T-helper 2 cell treated with Interferon-gamma antibody and Interleukin-4, amounts not matched to agents 100 ng/mL and 5 ng/mL, for 36 hours (primary cell): Measurements from ENCODE around the gene PTPRM. TPM values are rescaled to one million over a fixed set of nuclear protein-coding genes. Genes with fewer than 3 reads are reported as not detected.

Experiments used
- intact Hi-C: fragments of 100-400 bp; cut with micrococcal nuclease; formaldehyde crosslinking; loops from one replicate; pipeline ENCODE4 v1.15.1; 2023
- total RNA-seq: library from RNA; stranded (reverse); gene quantifications from 2 replicates; pipeline ENCODE4 v1.2.3, GENCODE V29; 2022

The PTPRM gene
- total RNA-seq, 1 donor from 2014 or later = 6.9 TPM

- intact Hi-C loops = no loop called here
Observed at GRCh38 chr18:7805096-7805495, 238.0 kb downstream of the PTPRM start.

GRCh38 chr18:7805880-7806279, 238.8 kb downstream of the PTPRM start:
- intact Hi-C loops = no loop called here

GRCh38 chr18:7807936-7808453, 240.9 kb downstream of the PTPRM start:
- intact Hi-C loops = no loop called here

- intact Hi-C loops = no loop called here
Observed at GRCh38 chr18:7808992-7809391, 241.9 kb downstream of the PTPRM start.

- intact Hi-C loops = no loop called here
Observed at GRCh38 chr18:7809455-7809854, 242.3 kb downstream of the PTPRM start.

GRCh38 chr18:7809978-7810377, 242.9 kb downstream of the PTPRM start:
- intact Hi-C loops = no loop called here

GRCh38 chr18:7812431-7813063, 245.4 kb downstream of the PTPRM start:
- intact Hi-C loops = no loop called here

- intact Hi-C loops = no loop called here
Observed at GRCh38 chr18:7813131-7813530, 246.0 kb downstream of the PTPRM start.

- intact Hi-C loops = no loop called here
Observed at GRCh38 chr18:7814754-7815315, 247.7 kb downstream of the PTPRM start.

- intact Hi-C loops = no loop called here
Observed at GRCh38 chr18:7815787-7816186, 248.7 kb downstream of the PTPRM start.

- intact Hi-C loops = no loop called here
Observed at GRCh38 chr18:7817575-7818230, 250.6 kb downstream of the PTPRM start.

- intact Hi-C loops = no loop called here
Observed at GRCh38 chr18:7821784-7822183, 254.7 kb downstream of the PTPRM start.

GRCh38 chr18:7822435-7823331, 255.6 kb downstream of the PTPRM start:
- intact Hi-C loops = no loop called here

GRCh38 chr18:7824970-7825369, 257.9 kb downstream of the PTPRM start:
- intact Hi-C loops = no loop called here

- intact Hi-C loops = no loop called here
Observed at GRCh38 chr18:7830468-7830867, 263.4 kb downstream of the PTPRM start.

GRCh38 chr18:7839548-7839947, 272.4 kb downstream of the PTPRM start:
- intact Hi-C loops = no loop called here

GRCh38 chr18:7840411-7840810, 273.3 kb downstream of the PTPRM start:
- intact Hi-C loops = no loop called here

- intact Hi-C loops = no loop called here
Observed at GRCh38 chr18:7844017-7844416, 276.9 kb downstream of the PTPRM start.

- intact Hi-C loops = no loop called here
Observed at GRCh38 chr18:7844418-7844817, 277.3 kb downstream of the PTPRM start.

GRCh38 chr18:7846335-7846734, 279.2 kb downstream of the PTPRM start:
- intact Hi-C loops = no loop called here

- intact Hi-C loops = no loop called here
Observed at GRCh38 chr18:7847357-7848053, 280.4 kb downstream of the PTPRM start.
